ENCODE measurements around the gene SNCAIP.

Gene SNCAIP

DNA sequence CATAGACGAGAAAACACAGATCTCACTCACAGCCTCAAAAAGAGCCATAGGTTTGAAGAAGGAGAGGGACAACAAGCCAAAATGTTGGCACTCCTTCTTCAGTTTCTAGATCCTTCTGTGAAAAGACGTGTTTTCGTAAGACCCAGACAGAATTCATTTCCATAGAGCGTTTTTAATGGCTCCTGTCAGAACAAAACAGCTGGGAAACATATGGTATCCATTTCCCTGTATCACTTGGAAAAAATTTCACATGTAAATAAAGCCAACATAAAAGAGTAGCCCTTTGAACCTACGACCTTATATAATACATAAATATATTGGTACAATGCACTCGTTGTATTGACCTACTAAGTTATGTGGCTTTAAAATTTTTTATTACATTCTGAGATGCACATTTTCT lies 108.1 kb downstream of the SNCAIP start:
- Mint-ChIP-seq H3K9me3 (peaks cover 0 to 2% of the 10 kb centered on the region in 2 donors), H3K27ac (no peak overlapping the region), H3K4me1 (ENCODE audit: low read depth in 2 of 2) (no peaks in the 10 kb centered on the region), H3K27me3 (no peaks in the 10 kb centered on the region), H3K36me3 (ENCODE audit: insufficient read depth) (no peaks in the 10 kb centered on the region), H3K4me3 (no peak overlapping the region)
- no peak for ATAC-seq (replicated peaks)
- DNase-seq, result no peak

DNA sequence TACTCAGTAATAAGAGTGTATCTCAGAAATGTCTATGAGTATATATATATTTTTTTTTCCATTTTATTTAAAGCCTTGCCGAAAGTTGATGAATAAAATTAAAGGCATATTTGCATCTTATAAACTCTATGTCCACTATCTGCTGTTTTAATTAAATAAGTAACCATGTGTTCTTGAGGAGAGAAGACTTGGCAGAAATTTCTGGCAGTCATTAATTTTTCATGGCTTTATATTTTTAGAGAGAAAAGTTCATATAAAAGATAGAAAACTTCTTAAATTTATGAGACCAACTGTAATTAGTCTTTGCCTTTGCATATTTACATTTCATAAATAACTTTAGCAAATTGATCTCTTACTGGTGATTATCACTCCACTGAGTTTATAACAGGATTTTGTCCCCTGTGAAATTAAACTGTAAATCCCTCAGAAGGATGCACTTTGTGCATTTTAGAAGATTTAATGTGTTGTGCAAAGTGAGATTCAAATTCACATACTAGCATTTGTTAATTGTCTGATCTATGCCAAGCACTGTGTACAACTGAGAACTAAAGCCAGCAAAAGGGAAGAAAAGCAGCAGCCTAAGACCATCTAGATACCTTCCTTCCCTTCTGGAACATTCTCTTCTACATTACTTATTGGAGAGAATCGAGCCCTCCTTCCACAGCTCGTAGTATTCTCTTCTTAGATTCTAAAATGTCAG lies 108.7 kb downstream of the SNCAIP start:
- no peak overlapping the region for H3K4me3 Mint-ChIP-seq
- ATAC-seq (replicated peaks) (no peak), DNase-seq (no peak)
- H3K27me3 Mint-ChIP-seq, result no peaks in the 10 kb centered on the region
- no peaks in the 10 kb centered on the region for H3K36me3 Mint-ChIP-seq (ENCODE audit: insufficient read depth)
- H3K4me1 Mint-ChIP-seq (ENCODE audit: low read depth in 2 of 2), result no peaks in the 10 kb centered on the region
- H3K27ac Mint-ChIP-seq, result no peak overlapping the region
- peaks cover 0 to 2% of the 10 kb centered on the region in 2 donors for H3K9me3 Mint-ChIP-seq

DNA sequence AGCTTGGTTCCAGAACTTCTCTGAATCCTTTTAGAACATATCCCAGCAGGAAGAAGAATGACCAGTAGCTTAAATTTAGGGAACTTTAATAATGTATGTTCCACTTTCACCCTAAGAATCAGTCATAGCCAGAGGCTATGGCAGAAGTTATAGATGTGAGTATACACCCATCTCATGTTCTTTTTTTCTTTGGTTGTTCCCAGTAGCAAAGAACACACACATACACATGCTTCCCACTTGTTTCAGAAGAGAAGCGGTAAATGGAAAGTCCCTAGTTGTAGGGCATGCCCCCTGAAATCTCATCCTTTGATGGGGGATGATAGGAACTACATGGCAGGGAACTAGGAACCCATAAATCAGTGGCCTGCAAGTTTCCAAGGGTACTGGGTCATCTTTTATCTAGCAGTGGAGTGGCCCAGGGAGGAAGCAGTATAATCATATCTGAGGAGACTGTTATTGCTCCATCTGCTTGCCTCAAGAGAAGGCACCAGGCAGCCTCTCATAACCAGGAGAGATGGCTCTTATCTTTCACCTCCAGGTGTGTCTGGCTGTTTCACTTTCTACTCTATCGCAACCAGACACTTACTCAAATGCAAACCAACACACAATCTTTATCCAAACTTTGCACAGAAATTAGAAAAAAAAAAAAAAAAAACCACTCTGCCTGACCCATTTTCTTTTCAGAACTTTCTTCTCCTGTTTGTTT lies 109.5 kb downstream of the SNCAIP start:
- H3K27me3 Mint-ChIP-seq, result no peaks in the 10 kb centered on the region
- no peaks in the 10 kb centered on the region for H3K4me1 Mint-ChIP-seq (ENCODE audit: low read depth in 2 of 2)
- H3K36me3 Mint-ChIP-seq (ENCODE audit: insufficient read depth), result no peaks in the 10 kb centered on the region
- DNase-seq (no peak), ATAC-seq (replicated peaks) (no peak)
- H3K27ac Mint-ChIP-seq, result no peak overlapping the region
- H3K4me3 Mint-ChIP-seq, result no peak overlapping the region
- peaks cover 0 to 2% of the 10 kb centered on the region in 2 donors for H3K9me3 Mint-ChIP-seq

DNA sequence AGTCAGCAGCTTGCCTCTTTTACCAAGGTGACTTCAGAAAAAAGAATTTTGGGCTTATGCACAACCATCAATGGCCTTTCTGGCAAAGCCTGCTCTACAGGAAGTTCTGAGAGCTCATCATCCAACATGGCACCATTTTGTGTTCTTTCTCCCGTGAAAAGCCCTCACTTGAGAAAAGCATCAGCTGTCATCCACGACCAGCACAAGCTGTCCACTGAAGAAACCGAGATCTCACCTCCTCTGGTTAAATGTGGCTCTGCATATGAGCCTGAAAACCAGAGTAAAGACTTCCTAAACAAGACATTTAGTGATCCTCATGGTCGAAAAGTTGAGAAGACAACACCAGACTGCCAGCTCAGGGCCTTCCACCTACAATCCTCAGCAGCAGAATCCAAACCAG lies 111.2 kb downstream of the SNCAIP start:
- H3K36me3 Mint-ChIP-seq (ENCODE audit: insufficient read depth), result no peaks in the 10 kb centered on the region
- no peaks in the 10 kb centered on the region for H3K4me1 Mint-ChIP-seq (ENCODE audit: low read depth in 2 of 2)
- no peak for DNase-seq
- no peak overlapping the region for H3K27ac Mint-ChIP-seq
- peaks cover 0 to 2% of the 10 kb centered on the region in 2 donors for H3K9me3 Mint-ChIP-seq
- ATAC-seq (replicated peaks), result no peak
- H3K27me3 Mint-ChIP-seq, result no peaks in the 10 kb centered on the region
- H3K4me3 Mint-ChIP-seq, result no peak overlapping the region

DNA sequence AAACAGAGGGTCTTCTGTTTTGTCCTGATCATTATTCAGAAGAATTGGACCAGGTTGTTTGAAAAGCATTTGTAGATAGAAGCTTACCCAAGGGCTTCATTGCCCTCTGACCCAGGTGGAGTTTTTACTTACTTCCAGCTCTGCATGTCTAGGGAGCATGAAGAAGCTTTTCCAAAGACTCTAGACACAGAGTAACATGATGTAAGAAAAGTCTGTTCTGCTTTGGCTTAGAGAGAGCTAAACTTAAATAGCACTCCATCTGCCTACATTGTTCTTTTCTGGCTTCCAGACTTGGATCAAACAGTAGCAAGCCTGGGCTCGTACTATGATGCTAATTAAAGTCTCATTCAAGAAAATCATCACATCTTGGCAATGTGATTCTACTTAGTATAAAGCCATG lies 112.1 kb downstream of the SNCAIP start:
- no peak for ATAC-seq (replicated peaks)
- Mint-ChIP-seq H3K4me1 (ENCODE audit: low read depth in 2 of 2) (no peaks in the 10 kb centered on the region), H3K27ac (no peak overlapping the region), H3K27me3 (no peaks in the 10 kb centered on the region), H3K36me3 (ENCODE audit: insufficient read depth) (no peaks in the 10 kb centered on the region), H3K4me3 (no peak overlapping the region), H3K9me3 (peaks cover 2 to 4% of the 10 kb centered on the region in 2 donors)
- no peak for DNase-seq

DNA sequence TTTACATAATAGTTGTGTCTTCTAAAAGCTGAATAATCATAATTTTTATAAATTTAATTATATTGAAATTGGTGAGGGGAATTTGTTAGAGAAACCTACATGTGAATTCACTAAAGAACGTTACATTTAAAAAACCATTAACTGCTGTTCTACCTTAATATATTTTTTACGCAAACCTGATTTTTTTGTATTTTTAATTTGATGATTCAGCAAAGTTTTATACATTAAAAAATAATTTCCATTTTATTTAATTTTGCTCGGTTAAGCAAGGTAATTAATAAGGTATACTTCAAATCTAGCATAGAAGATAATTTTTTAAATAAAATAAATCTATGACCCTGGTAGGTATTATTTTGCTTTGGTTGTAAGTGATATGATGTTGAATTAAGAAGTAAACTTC lies 114.3 kb downstream of the SNCAIP start:
- H3K27ac Mint-ChIP-seq, result no peak overlapping the region
- H3K36me3 Mint-ChIP-seq (ENCODE audit: insufficient read depth), result no peaks in the 10 kb centered on the region
- ATAC-seq (replicated peaks) (no peak), DNase-seq (no peak)
- peaks cover 2 to 11% of the 10 kb centered on the region in 2 donors for H3K9me3 Mint-ChIP-seq
- H3K27me3 Mint-ChIP-seq, result no peaks in the 10 kb centered on the region
- H3K4me3 Mint-ChIP-seq, result no peak overlapping the region
- no peaks in the 10 kb centered on the region for H3K4me1 Mint-ChIP-seq (ENCODE audit: low read depth in 2 of 2)

DNA sequence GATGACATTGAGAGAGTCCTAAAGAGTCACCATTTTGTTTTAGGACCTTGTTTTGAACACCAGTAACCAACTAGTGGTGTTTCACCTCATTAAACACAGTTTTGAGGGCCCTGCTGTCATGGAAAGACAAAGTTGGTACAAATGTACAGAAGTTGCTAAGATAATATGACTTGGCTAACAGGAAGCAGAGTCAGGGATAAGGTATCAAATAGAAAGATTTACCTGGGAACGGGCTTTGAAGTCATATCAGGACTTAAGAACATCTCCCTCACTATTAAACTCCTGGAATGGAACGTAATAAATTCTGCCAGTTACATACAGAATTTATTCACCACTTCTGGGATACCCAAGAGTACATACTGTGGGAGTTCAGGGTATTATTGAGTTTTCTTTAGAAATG lies 115.6 kb downstream of the SNCAIP start:
- Mint-ChIP-seq H3K27me3 (no peaks in the 10 kb centered on the region), H3K36me3 (ENCODE audit: insufficient read depth) (no peaks in the 10 kb centered on the region), H3K4me3 (no peak overlapping the region), H3K4me1 (ENCODE audit: low read depth in 2 of 2) (no peaks in the 10 kb centered on the region), H3K27ac (no peak overlapping the region), H3K9me3 (peaks cover 2 to 11% of the 10 kb centered on the region in 2 donors)
- DNase-seq, result no peak
- ATAC-seq (replicated peaks), result no peak

DNA sequence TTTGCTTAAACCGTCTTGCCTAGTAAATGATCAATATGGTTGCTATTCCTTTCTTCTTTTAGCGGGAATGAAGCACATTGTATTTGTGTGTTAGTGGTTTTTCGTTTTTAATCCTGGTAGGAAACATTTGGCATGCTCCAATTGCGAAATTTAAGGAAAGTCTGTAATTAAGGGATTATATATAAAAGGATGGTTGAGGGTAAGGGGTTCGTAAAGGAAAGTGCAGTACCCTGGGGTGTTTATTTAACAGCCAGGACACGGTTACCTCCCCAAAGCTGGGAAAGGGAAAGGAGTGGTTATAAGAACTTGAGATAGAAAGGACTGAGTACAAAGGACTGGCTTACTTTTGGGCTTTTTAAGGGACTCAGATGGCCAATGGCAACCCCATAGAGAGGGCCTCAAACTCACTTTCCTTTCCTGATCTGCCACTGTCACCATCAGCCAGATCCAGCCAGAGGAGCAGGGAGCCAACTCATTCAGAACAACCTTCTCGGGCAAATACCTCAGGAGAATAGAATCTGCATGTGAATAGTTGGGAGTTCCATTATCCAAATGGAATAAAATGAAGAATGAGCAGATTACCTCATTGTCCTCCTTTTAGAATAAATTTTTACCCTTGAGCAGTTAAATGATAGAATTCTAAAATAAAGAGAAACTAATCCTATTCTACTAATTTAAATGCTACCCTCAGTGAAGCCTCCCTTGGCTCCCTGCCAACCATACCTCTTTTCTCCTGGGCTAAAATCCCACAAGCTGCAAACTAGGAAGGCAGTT lies 117.7 kb downstream of the SNCAIP start:
- ATAC-seq (replicated peaks), result no peak
- Mint-ChIP-seq H3K36me3 (ENCODE audit: insufficient read depth) (no peaks in the 10 kb centered on the region), H3K4me1 (ENCODE audit: low read depth in 2 of 2) (no peaks in the 10 kb centered on the region), H3K4me3 (no peak overlapping the region), H3K27ac (no peak overlapping the region), H3K9me3 (peaks cover 0 to 11% of the 10 kb centered on the region in 2 donors), H3K27me3 (no peaks in the 10 kb centered on the region)
- no peak for DNase-seq

DNA sequence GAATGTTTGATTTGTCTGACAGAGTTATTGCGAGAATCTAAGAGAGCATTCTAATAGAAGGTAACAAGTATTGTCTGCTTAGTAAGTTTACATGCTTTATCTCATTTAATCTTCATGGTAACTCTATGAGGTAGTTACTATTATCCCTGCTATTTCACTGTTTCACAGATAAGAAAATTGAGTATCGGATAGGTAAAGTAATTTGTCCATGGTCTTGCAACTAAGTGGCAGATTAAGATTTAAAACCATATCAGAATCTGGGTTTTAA lies 118.2 kb downstream of the SNCAIP start:
- no peak for ATAC-seq (replicated peaks)
- Mint-ChIP-seq H3K4me1 (ENCODE audit: low read depth in 2 of 2) (no peaks in the 10 kb centered on the region), H3K27me3 (no peaks in the 10 kb centered on the region), H3K4me3 (no peak overlapping the region), H3K36me3 (ENCODE audit: insufficient read depth) (no peaks in the 10 kb centered on the region), H3K27ac (no peak overlapping the region), H3K9me3 (peaks cover 0 to 11% of the 10 kb centered on the region in 2 donors)
- no peak for DNase-seq

DNA sequence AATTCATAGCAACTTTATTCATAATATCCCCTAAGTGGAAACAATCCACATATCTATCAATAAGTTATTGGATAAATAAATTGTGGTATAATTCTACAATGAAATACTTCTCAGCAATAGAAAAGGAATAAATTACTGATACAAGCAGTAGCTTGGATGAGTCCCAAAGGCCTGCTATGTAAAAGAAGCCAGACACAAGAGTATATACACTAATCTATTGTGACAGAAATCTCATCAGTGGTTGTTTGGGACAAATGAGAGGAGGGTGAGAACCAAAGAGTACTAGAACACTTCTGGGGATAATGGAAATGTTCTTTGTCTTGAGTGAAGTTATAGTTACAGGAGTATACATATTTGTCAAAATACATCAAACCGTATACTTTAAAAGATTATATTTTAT lies 119.3 kb downstream of the SNCAIP start:
- DNase-seq (no peak), ATAC-seq (replicated peaks) (no peak)
- no peaks in the 10 kb centered on the region for H3K27me3 Mint-ChIP-seq
- H3K9me3 Mint-ChIP-seq, result peaks cover 0 to 11% of the 10 kb centered on the region in 2 donors
- no peaks in the 10 kb centered on the region for H3K36me3 Mint-ChIP-seq (ENCODE audit: insufficient read depth)
- no peak overlapping the region for H3K27ac Mint-ChIP-seq
- no peak overlapping the region for H3K4me3 Mint-ChIP-seq
- no peaks in the 10 kb centered on the region for H3K4me1 Mint-ChIP-seq (ENCODE audit: low read depth in 2 of 2)

DNA sequence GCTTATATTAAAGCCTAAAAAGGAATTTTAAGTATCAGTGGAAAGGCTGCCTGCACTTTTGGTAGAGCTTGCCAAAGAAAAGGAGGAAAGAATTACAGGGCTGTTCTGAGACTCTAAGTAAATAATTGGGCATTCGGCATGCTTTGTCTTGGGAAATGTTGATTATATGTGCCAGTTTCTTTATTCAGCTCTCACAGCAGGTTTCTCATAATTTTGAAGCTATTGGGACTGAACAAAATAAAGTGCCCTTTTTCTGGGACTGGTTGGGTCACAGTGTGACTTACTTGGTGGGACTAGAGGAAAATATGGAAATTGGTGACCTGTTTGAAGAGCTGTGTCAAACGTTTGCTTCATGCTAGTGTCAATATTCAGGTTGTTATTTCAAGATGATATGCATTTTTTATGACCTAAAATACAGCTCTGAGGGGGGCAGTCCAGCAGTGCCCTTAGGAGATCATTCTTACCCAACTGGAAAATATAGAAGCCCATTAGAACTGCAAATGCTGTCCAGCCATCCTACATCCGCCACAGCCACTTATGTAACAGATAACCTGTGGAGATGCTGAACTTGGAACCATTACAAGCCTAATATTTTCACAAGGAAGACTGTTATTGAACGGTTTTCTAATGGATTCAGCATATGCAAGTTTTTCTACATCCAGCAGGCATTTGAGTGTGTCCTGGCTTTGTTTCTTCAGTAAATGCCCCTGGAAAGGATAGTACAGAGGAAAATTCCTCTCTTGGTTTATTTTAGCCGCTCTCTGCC lies 122.4 kb downstream of the SNCAIP start:
- Mint-ChIP-seq H3K9me3 (peaks cover 2 to 4% of the 10 kb centered on the region in 2 donors), H3K4me1 (ENCODE audit: low read depth in 2 of 2) (no peaks in the 10 kb centered on the region), H3K36me3 (ENCODE audit: insufficient read depth) (no peaks in the 10 kb centered on the region), H3K27me3 (peaks cover 6 to 7% of the 10 kb centered on the region in 2 donors), H3K4me3 (no peak overlapping the region), H3K27ac (no peak overlapping the region)
- DNase-seq (no peak), ATAC-seq (replicated peaks) (no peak)

DNA sequence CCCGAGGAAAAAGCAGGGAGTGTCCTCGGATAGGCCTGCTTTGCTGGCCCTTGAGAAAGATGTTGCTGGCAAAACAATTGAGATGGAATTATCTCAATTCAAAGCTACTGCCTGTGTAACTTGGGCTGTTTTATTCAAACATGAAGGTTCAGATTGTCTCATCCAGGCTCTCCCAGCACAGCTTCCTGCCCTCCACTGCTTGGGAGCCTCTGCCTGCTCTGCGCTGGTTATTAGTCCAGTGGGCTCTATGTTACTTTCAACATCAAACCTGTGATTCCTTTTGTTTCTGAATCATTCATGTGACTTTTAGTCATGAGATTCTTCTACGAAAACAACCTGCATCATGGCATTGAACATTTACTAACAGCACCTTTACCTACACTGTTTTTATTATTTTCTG lies 123.2 kb downstream of the SNCAIP start:
- Mint-ChIP-seq H3K4me3 (no peak overlapping the region), H3K27ac (no peak overlapping the region)
- ATAC-seq (replicated peaks), result no peak

DNA sequence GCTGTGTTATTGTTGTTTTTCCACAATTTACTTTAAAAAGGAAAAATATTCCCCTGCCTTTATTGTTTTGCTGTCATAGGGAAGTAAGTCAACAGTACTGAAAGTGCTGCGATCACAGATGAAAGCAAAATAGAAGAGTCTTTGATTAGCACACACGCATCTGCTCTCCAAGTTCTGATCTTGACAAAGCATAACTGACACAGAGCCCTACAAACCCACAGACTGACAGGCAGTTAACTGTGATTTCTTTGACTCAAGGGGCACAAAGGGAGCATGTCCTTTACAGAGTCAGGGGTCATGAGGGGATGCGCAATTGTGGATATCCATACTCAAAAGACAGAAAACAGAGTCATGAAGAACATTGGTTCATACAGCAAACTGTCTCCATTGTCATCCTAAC lies 123.7 kb downstream of the SNCAIP start:
- peaks cover 0 to 2% of the 10 kb centered on the region in 2 donors for H3K9me3 Mint-ChIP-seq

More for the DNA sequence above, 123.2 kb downstream of the SNCAIP start:
- DNase-seq, result no peak
- no peaks in the 10 kb centered on the region for H3K4me1 Mint-ChIP-seq (ENCODE audit: low read depth in 2 of 2)
- H3K27me3 Mint-ChIP-seq, result peaks cover 6 to 9% of the 10 kb centered on the region in 2 donors
- peaks cover 0 to 2% of the 10 kb centered on the region in 2 donors for H3K9me3 Mint-ChIP-seq
- no peaks in the 10 kb centered on the region for H3K36me3 Mint-ChIP-seq (ENCODE audit: insufficient read depth)

More for the DNA sequence above, 123.7 kb downstream of the SNCAIP start:
- Mint-ChIP-seq H3K27ac (no peak overlapping the region), H3K36me3 (ENCODE audit: insufficient read depth) (no peaks in the 10 kb centered on the region), H3K27me3 (peaks cover 6 to 9% of the 10 kb centered on the region in 2 donors), H3K4me3 (no peak overlapping the region), H3K4me1 (ENCODE audit: low read depth in 2 of 2) (no peaks in the 10 kb centered on the region)
- no peak for ATAC-seq (replicated peaks)
- DNase-seq, result no peak
